Measurements from ENCODE around the gene CYSTM1.

DNA sequence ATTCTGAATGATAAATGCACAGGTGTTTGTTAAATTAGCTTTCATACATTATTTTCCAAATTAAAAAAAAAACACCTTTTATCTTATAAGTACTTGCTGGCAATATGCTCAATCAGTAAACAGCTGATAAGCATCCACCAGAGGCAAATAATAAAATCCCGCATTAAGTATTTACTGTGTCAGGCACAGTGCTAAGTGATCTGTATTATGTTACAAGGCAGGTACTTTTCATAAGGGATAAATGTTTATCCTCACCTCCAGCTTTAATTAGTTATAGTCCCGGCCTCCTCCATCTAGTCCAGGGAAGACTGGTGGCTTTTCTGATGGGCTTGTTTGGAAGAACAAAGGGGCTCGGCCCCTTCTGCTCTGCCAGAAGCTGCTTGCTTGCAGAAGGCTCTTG is 87.9 kb downstream of the CYSTM1 start:
- TF ChIP-seq EP300 (IDR thresholded peaks at IDR 0.05) (no peak), POLR2A (IDR thresholded peaks at IDR 0.05) (no peak), POLR2AphosphoS5 (IDR thresholded peaks at IDR 0.05) (no peak)

All from sigmoid colon (tissue), 4 donors.